ENCODE data around the gene GGTLC2. TPM values are rescaled to one million over a fixed set of nuclear protein-coding genes. Genes with fewer than 3 reads are reported as not detected.
"Not testable (repeated sequence)": the region's sequence is repeated elsewhere in the genome, so short reads cannot be mapped to it uniquely, and the experiment has no call there.

Gene GGTLC2
- polyA plus RNA-seq, 1 donor from 2014 or later: not detected

DNA sequence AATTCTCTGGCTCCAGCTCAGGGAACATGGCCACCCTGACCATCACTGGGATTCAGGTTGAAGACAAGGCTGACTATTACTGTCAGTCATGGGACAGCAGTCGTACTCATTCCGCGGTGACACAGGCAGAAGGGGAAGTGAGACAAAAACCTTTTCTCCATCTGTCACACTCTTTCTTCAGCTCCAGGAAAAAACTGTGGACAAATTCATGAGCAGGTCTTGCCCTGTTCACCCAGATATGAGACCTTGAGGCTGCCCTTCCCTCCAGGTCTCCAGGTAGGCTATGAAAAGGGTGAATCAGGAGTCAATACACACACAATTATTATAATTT is 39.4 kb upstream of the GGTLC2 start:
- no peaks in the 10 kb centered on the region for H3F3A ChIP-seq (ENCODE audit: insufficient read depth, low read length, poor library complexity, severe bottlenecking)
- TF ChIP-seq SMC3 (conservative IDR thresholded peaks at IDR 0.05; ENCODE audit: poor library complexity) (no peak), RAD21 (conservative IDR thresholded peaks at IDR 0.05) (no peak), EZH2 (IDR thresholded peaks at IDR 0.05; ENCODE audit: borderline replicate concordance, insufficient read depth, low read length, poor library complexity, severe bottlenecking) (no peak), POLR2AphosphoS5 (IDR thresholded peaks at IDR 0.05) (no peak), TAF1 (IDR thresholded peaks at IDR 0.05; ENCODE audit: low read depth) (no peak), EP300 (conservative IDR thresholded peaks at IDR 0.05; ENCODE audit: poor library complexity, severe bottlenecking) (no peak), MXI1 (conservative IDR thresholded peaks at IDR 0.05; ENCODE audit: poor library complexity, severe bottlenecking) (no peak)
- TF ChIP-seq, protein P1, sequence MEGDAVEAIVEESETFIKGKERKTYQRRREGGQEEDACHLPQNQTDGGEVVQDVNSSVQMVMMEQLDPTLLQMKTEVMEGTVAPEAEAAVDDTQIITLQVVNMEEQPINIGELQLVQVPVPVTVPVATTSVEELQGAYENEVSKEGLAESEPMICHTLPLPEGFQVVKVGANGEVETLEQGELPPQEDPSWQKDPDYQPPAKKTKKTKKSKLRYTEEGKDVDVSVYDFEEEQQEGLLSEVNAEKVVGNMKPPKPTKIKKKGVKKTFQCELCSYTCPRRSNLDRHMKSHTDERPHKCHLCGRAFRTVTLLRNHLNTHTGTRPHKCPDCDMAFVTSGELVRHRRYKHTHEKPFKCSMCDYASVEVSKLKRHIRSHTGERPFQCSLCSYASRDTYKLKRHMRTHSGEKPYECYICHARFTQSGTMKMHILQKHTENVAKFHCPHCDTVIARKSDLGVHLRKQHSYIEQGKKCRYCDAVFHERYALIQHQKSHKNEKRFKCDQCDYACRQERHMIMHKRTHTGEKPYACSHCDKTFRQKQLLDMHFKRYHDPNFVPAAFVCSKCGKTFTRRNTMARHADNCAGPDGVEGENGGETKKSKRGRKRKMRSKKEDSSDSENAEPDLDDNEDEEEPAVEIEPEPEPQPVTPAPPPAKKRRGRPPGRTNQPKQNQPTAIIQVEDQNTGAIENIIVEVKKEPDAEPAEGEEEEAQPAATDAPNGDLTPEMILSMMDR (IDR thresholded peaks at IDR 0.05; ENCODE audit: poor library complexity, severe bottlenecking): no peak
- TF ChIP-seq, protein P2, sequence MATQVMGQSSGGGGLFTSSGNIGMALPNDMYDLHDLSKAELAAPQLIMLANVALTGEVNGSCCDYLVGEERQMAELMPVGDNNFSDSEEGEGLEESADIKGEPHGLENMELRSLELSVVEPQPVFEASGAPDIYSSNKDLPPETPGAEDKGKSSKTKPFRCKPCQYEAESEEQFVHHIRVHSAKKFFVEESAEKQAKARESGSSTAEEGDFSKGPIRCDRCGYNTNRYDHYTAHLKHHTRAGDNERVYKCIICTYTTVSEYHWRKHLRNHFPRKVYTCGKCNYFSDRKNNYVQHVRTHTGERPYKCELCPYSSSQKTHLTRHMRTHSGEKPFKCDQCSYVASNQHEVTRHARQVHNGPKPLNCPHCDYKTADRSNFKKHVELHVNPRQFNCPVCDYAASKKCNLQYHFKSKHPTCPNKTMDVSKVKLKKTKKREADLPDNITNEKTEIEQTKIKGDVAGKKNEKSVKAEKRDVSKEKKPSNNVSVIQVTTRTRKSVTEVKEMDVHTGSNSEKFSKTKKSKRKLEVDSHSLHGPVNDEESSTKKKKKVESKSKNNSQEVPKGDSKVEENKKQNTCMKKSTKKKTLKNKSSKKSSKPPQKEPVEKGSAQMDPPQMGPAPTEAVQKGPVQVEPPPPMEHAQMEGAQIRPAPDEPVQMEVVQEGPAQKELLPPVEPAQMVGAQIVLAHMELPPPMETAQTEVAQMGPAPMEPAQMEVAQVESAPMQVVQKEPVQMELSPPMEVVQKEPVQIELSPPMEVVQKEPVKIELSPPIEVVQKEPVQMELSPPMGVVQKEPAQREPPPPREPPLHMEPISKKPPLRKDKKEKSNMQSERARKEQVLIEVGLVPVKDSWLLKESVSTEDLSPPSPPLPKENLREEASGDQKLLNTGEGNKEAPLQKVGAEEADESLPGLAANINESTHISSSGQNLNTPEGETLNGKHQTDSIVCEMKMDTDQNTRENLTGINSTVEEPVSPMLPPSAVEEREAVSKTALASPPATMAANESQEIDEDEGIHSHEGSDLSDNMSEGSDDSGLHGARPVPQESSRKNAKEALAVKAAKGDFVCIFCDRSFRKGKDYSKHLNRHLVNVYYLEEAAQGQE (IDR thresholded peaks at IDR 0.05; ENCODE audit: borderline replicate concordance): no peak
- no peaks in the 10 kb centered on the region for H3K27me3 ChIP-seq (ENCODE audit: insufficient read depth, low read depth, low read length)
- no peaks in the 10 kb centered on the region for H3K9me3 ChIP-seq (ENCODE audit: low read length)
- no peak overlapping the region for H3K4me3 ChIP-seq (ENCODE audit: low read length)
- H3K4me2 ChIP-seq (ENCODE audit: low read length): no peak overlapping the region
- H3K36me3 ChIP-seq (ENCODE audit: insufficient read depth, low read length): no peaks in the 10 kb centered on the region
- H2AFZ ChIP-seq (ENCODE audit: low read depth, low read length): no peak overlapping the region
- no peaks in the 10 kb centered on the region for H4K20me1 ChIP-seq (ENCODE audit: insufficient read depth)
- H3K9me2 ChIP-seq (ENCODE audit: insufficient read depth, low read length): no peaks in the 10 kb centered on the region
- no peaks in the 10 kb centered on the region for H3K79me2 ChIP-seq (replicated peaks; ENCODE audit: insufficient read depth, low read length)
- H3K9ac ChIP-seq (ENCODE audit: low read length): no peak overlapping the region
- H3K27ac ChIP-seq (ENCODE audit: low read length): no peak overlapping the region

DNA sequence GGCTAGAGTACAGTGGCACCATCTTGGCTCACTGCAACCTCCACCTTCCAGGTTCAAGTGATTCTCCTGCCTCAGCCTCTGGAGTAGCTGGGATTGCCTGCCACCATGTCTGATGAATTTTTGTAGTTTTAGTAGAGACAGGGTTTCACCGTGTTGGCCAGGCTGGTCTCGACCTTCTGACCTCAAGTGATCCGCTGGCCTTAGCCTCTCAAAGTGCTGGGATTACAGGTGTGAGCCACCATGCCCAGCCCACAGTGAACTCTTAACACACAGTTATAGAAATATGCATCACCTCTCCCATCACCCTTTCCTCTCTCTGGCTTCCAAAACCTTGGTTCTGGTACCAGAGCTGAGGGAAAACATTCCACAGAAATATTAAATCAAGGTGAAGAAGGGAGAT is 36.4 kb upstream of the GGTLC2 start:
- not testable (repeated sequence) for H4K20me1 ChIP-seq (ENCODE audit: insufficient read depth); H3K9me3 ChIP-seq (ENCODE audit: low read length); H3K79me2 ChIP-seq (replicated peaks; ENCODE audit: insufficient read depth, low read length); H3K4me2 ChIP-seq (ENCODE audit: low read length); H2AFZ ChIP-seq (ENCODE audit: low read depth, low read length); H3F3A ChIP-seq (ENCODE audit: insufficient read depth, low read length, poor library complexity, severe bottlenecking); H3K27me3 ChIP-seq (ENCODE audit: insufficient read depth, low read depth, low read length); H3K9me2 ChIP-seq (ENCODE audit: insufficient read depth, low read length); H3K27ac ChIP-seq (ENCODE audit: low read length); H3K9ac ChIP-seq (ENCODE audit: low read length); H3K4me3 ChIP-seq (ENCODE audit: low read length); H3K36me3 ChIP-seq (ENCODE audit: insufficient read depth, low read length)

DNA sequence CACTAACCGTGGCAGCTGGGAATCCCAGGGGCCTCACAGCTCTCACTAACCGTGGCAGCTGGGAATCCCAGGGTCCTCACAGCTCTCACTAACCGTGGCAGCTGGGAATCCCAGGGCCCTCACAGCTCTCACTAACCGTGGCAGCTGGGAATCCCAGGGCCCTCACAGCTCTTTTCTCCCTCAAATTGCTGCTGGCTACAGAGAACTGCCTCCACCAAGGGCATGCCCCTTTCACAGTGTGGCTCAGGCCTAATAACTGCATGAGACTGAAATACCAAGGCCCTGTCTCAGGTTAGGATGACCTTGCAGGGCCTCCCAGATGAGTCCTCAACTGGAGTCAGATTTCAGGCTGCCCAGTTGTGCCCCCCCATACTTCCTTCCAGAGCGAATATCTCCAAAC is 35.1 kb upstream of the GGTLC2 start:
- no peaks in the 10 kb centered on the region for H3K27me3 ChIP-seq (ENCODE audit: insufficient read depth, low read depth, low read length)
- no peaks in the 10 kb centered on the region for H3K9me2 ChIP-seq (ENCODE audit: insufficient read depth, low read length)
- TF ChIP-seq SMC3 (conservative IDR thresholded peaks at IDR 0.05; ENCODE audit: poor library complexity): no peak
- no peak for TF ChIP-seq EZH2 (IDR thresholded peaks at IDR 0.05; ENCODE audit: borderline replicate concordance, insufficient read depth, low read length, poor library complexity, severe bottlenecking)
- TF ChIP-seq, protein P2 (IDR thresholded peaks at IDR 0.05; ENCODE audit: borderline replicate concordance): no peak
- TF ChIP-seq, protein P1 (IDR thresholded peaks at IDR 0.05; ENCODE audit: poor library complexity, severe bottlenecking): no peak
- TF ChIP-seq POLR2AphosphoS5 (IDR thresholded peaks at IDR 0.05): no peak
- TF ChIP-seq RAD21 (conservative IDR thresholded peaks at IDR 0.05): no peak
- TF ChIP-seq MXI1 (conservative IDR thresholded peaks at IDR 0.05; ENCODE audit: poor library complexity, severe bottlenecking): no peak
- TF ChIP-seq EP300 (conservative IDR thresholded peaks at IDR 0.05; ENCODE audit: poor library complexity, severe bottlenecking): no peak
- TF ChIP-seq TAF1 (IDR thresholded peaks at IDR 0.05; ENCODE audit: low read depth): no peak

More for the DNA sequence above, 35.1 kb upstream of the GGTLC2 start:
- Histone ChIP-seq H3K9me3 (ENCODE audit: low read length) (no peaks in the 10 kb centered on the region), H3K27ac (ENCODE audit: low read length) (no peak overlapping the region), H2AFZ (ENCODE audit: low read depth, low read length) (no peak overlapping the region), H3K79me2 (replicated peaks; ENCODE audit: insufficient read depth, low read length) (no peaks in the 10 kb centered on the region), H4K20me1 (ENCODE audit: insufficient read depth) (no peaks in the 10 kb centered on the region), H3K36me3 (ENCODE audit: insufficient read depth, low read length) (no peaks in the 10 kb centered on the region), H3F3A (ENCODE audit: insufficient read depth, low read length, poor library complexity, severe bottlenecking) (no peaks in the 10 kb centered on the region), H3K9ac (ENCODE audit: low read length) (no peak overlapping the region), H3K4me2 (ENCODE audit: low read length) (no peak overlapping the region), H3K4me3 (ENCODE audit: low read length) (no peak overlapping the region)

Data from neural cell (in vitro differentiated cells).